ENCODE data around the gene WDR70.

WDR70 gene

DNA sequence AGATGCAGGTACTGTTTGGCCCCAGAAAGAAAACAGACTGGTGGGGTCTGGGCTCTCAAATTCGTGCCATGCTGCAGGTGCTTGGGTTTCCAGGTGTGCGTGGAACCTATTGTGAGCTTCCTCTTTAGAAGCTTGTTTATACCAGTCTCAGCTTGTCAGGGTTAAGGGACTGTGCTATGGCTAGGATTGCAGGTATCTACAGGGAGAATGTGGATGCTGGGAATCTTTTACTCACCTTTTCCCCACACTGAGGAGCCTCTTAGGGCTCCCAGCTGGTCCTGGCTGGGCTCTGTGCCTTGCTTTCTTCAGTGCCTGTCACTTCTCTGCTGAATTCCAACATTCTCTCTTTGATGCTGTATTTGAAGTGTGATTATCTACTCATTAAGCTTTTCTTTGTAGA is 111.8 kb downstream of the WDR70 start:
- Histone ChIP-seq H3K4me1 (ENCODE audit: control insufficient read depth in 2 of 2, insufficient read depth in 1 of 2, low read depth in 1 of 2, low read length in 2 of 2) (peaks cover 0 to 6% of the 10 kb centered on the region in 2 donors), H2BK120ac (ENCODE audit: low read depth, low read length) (no peak overlapping the region), H3K14ac (ENCODE audit: low read length) (peak overlapping the region; percentile 71), H2BK5ac (ENCODE audit: low read length) (no peak overlapping the region), H4K91ac (ENCODE audit: low read depth, low read length, poor library complexity) (no peak overlapping the region), H3K27me3 (ENCODE audit: control insufficient read depth in 3 of 3, insufficient read depth in 3 of 3, low read depth in 1 of 3, low read length in 3 of 3) (no peaks in the 10 kb centered on the region), H3K9ac (ENCODE audit: low read depth, low read length, poor library complexity) (no peak overlapping the region), H3K9me3 (replicated peaks in 1 of 2; ENCODE audit: control insufficient read depth in 2 of 2, insufficient read depth in 1 of 2, low read depth in 1 of 2, low read length in 2 of 2) (peaks cover 0 to 4% of the 10 kb centered on the region in 2 donors), H3K23ac (ENCODE audit: low read depth, low read length, poor library complexity) (no peak overlapping the region), H2BK12ac (ENCODE audit: low read length) (no peak overlapping the region), H3K4me3 (ENCODE audit: low read length in 2 of 2) (no peak overlapping the region), H3K79me1 (ENCODE audit: low read depth, low read length) (peaks cover 2% of the 10 kb centered on the region), H2BK15ac (ENCODE audit: low read length) (no peak overlapping the region), H2AFZ (ENCODE audit: low read length) (no peak overlapping the region), H2AK5ac (ENCODE audit: low read depth, low read length) (no peak overlapping the region), H3K4me2 (ENCODE audit: insufficient read depth, low read length, poor library complexity, severe bottlenecking) (no peak overlapping the region), H3K4ac (ENCODE audit: low read length) (no peak overlapping the region), H3K18ac (ENCODE audit: low read length) (no peak overlapping the region), H3K27ac (replicated peaks; ENCODE audit: low read length) (no peak overlapping the region), H4K8ac (ENCODE audit: low read depth, low read length) (no peak overlapping the region), H3K36me3 (replicated peaks in 1 of 2; ENCODE audit: control insufficient read depth in 2 of 2, insufficient read depth in 2 of 2, low read length in 2 of 2) (peaks cover 0 to 2% of the 10 kb centered on the region in 2 donors)
- no CpG with 5 or more reads among the region's 2 CpGs for WGBS, 2 donors (ENCODE audit: extremely low coverage in 2 of 2, insufficient read length in 2 of 2, insufficient replicate concordance in 1 of 2)
- DNase-seq (ENCODE audit: low spot score): no peak

GRCh38 chr5:37492778-37493555 is 113.8 kb downstream of the WDR70 start:
- Histone ChIP-seq H2BK5ac (ENCODE audit: low read length) (no peak overlapping the region), H3K79me1 (ENCODE audit: low read depth, low read length) (peaks cover 2% of the 10 kb centered on the region), H2BK15ac (ENCODE audit: low read length) (no peak overlapping the region), H3K9ac (ENCODE audit: low read depth, low read length, poor library complexity) (no peak overlapping the region), H3K27ac (replicated peaks; ENCODE audit: low read length) (no peak overlapping the region), H3K9me3 (replicated peaks in 1 of 2; ENCODE audit: control insufficient read depth in 2 of 2, insufficient read depth in 1 of 2, low read depth in 1 of 2, low read length in 2 of 2) (peaks cover 0 to 4% of the 10 kb centered on the region in 2 donors), H4K91ac (ENCODE audit: low read depth, low read length, poor library complexity) (no peak overlapping the region), H2BK120ac (ENCODE audit: low read depth, low read length) (no peak overlapping the region), H3K4ac (ENCODE audit: low read length) (no peak overlapping the region), H3K27me3 (ENCODE audit: control insufficient read depth in 3 of 3, insufficient read depth in 3 of 3, low read depth in 1 of 3, low read length in 3 of 3) (no peaks in the 10 kb centered on the region), H2AFZ (ENCODE audit: low read length) (no peak overlapping the region), H3K18ac (ENCODE audit: low read length) (no peak overlapping the region), H3K4me3 (ENCODE audit: low read length in 2 of 2) (no peak overlapping the region), H3K36me3 (replicated peaks in 1 of 2; ENCODE audit: control insufficient read depth in 2 of 2, insufficient read depth in 2 of 2, low read length in 2 of 2) (peaks cover 0 to 4% of the 10 kb centered on the region in 2 donors), H2AK5ac (ENCODE audit: low read depth, low read length) (no peak overlapping the region), H3K23ac (ENCODE audit: low read depth, low read length, poor library complexity) (no peak overlapping the region), H3K14ac (ENCODE audit: low read length) (peak overlapping the region; percentile 21), H3K4me2 (ENCODE audit: insufficient read depth, low read length, poor library complexity, severe bottlenecking) (no peak overlapping the region), H4K8ac (ENCODE audit: low read depth, low read length) (no peak overlapping the region), H2BK12ac (ENCODE audit: low read length) (no peak overlapping the region), H3K4me1 (ENCODE audit: control insufficient read depth in 2 of 2, insufficient read depth in 1 of 2, low read depth in 1 of 2, low read length in 2 of 2) (peaks cover 0 to 6% of the 10 kb centered on the region in 2 donors)
- no CpG with 5 or more reads among the region's 2 CpGs for WGBS, 2 donors (ENCODE audit: extremely low coverage in 2 of 2, insufficient read length in 2 of 2, insufficient replicate concordance in 1 of 2)
- DNase-seq (ENCODE audit: low spot score): no peak

DNA sequence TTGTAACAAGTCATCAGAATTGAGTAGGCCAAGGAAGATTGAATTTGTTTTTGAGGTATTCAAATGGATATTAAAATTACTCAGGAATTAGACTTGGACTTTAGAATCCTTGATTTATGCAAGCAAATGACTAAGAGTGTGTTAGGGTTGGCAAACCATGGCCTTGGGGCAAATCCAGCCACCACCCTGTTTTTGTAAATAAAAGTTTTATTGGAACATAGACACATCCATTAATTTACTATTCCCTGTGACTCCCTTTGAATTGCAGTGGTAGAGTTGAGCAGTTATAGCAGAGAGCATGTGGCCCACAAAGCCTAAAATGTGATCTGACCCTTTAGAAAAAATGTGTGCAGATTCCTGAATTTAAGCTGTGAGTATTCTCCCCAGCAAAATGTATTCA is 115.6 kb downstream of the WDR70 start:
- peaks cover 0 to 4% of the 10 kb centered on the region in 2 donors for H3K9me3 ChIP-seq (replicated peaks in 1 of 2; ENCODE audit: control insufficient read depth in 2 of 2, insufficient read depth in 1 of 2, low read depth in 1 of 2, low read length in 2 of 2)
- peaks cover 0 to 6% of the 10 kb centered on the region in 2 donors for H3K4me1 ChIP-seq (ENCODE audit: control insufficient read depth in 2 of 2, insufficient read depth in 1 of 2, low read depth in 1 of 2, low read length in 2 of 2)
- H3K4me3 ChIP-seq (ENCODE audit: low read length in 2 of 2): no peak overlapping the region
- H2BK120ac ChIP-seq (ENCODE audit: low read depth, low read length): no peak overlapping the region
- no peak overlapping the region for H2BK5ac ChIP-seq (ENCODE audit: low read length)
- H3K23ac ChIP-seq (ENCODE audit: low read depth, low read length, poor library complexity): no peak overlapping the region
- H3K4ac ChIP-seq (ENCODE audit: low read length): no peak overlapping the region
- no peak overlapping the region for H3K27ac ChIP-seq (replicated peaks; ENCODE audit: low read length)
- H3K14ac ChIP-seq (ENCODE audit: low read length): no peak overlapping the region
- no peak overlapping the region for H4K91ac ChIP-seq (ENCODE audit: low read depth, low read length, poor library complexity)
- peaks cover 2% of the 10 kb centered on the region for H3K79me1 ChIP-seq (ENCODE audit: low read depth, low read length)
- H2AFZ ChIP-seq (ENCODE audit: low read length): no peak overlapping the region
- H2BK12ac ChIP-seq (ENCODE audit: low read length): no peak overlapping the region
- no peaks in the 10 kb centered on the region for H3K27me3 ChIP-seq (ENCODE audit: control insufficient read depth in 3 of 3, insufficient read depth in 3 of 3, low read depth in 1 of 3, low read length in 3 of 3)
- H3K4me2 ChIP-seq (ENCODE audit: insufficient read depth, low read length, poor library complexity, severe bottlenecking): no peak overlapping the region
- no peak overlapping the region for H2BK15ac ChIP-seq (ENCODE audit: low read length)
- peaks cover 0 to 4% of the 10 kb centered on the region in 2 donors for H3K36me3 ChIP-seq (replicated peaks in 1 of 2; ENCODE audit: control insufficient read depth in 2 of 2, insufficient read depth in 2 of 2, low read length in 2 of 2)
- no peak overlapping the region for H3K9ac ChIP-seq (ENCODE audit: low read depth, low read length, poor library complexity)
- H3K18ac ChIP-seq (ENCODE audit: low read length): no peak overlapping the region
- H2AK5ac ChIP-seq (ENCODE audit: low read depth, low read length): no peak overlapping the region
- H4K8ac ChIP-seq (ENCODE audit: low read depth, low read length): no peak overlapping the region
- no peak for DNase-seq (ENCODE audit: low spot score)

GRCh38 chr5:37495210-37495609 is 116.1 kb downstream of the WDR70 start:
- no peak overlapping the region for H3K27ac ChIP-seq (replicated peaks; ENCODE audit: low read length)
- H4K91ac ChIP-seq (ENCODE audit: low read depth, low read length, poor library complexity): no peak overlapping the region
- no peak overlapping the region for H2BK5ac ChIP-seq (ENCODE audit: low read length)
- H3K4me2 ChIP-seq (ENCODE audit: insufficient read depth, low read length, poor library complexity, severe bottlenecking): no peak overlapping the region
- H3K4me3 ChIP-seq (ENCODE audit: low read length in 2 of 2): no peak overlapping the region
- no peaks in the 10 kb centered on the region for H3K27me3 ChIP-seq (ENCODE audit: control insufficient read depth in 3 of 3, insufficient read depth in 3 of 3, low read depth in 1 of 3, low read length in 3 of 3)
- no peak overlapping the region for H2AK5ac ChIP-seq (ENCODE audit: low read depth, low read length)
- H3K36me3 ChIP-seq (replicated peaks in 1 of 2; ENCODE audit: control insufficient read depth in 2 of 2, insufficient read depth in 2 of 2, low read length in 2 of 2): peaks cover 0 to 4% of the 10 kb centered on the region in 2 donors
- no CpG with 5 or more reads among the region's 2 CpGs for WGBS, 2 donors (ENCODE audit: extremely low coverage in 2 of 2, insufficient read length in 2 of 2, insufficient replicate concordance in 1 of 2)
- no peak overlapping the region for H3K9ac ChIP-seq (ENCODE audit: low read depth, low read length, poor library complexity)
- no peak overlapping the region for H2AFZ ChIP-seq (ENCODE audit: low read length)
- H3K4ac ChIP-seq (ENCODE audit: low read length): no peak overlapping the region
- no peak overlapping the region for H4K8ac ChIP-seq (ENCODE audit: low read depth, low read length)
- no peak overlapping the region for H3K23ac ChIP-seq (ENCODE audit: low read depth, low read length, poor library complexity)
- peaks cover 0 to 4% of the 10 kb centered on the region in 2 donors for H3K9me3 ChIP-seq (replicated peaks in 1 of 2; ENCODE audit: control insufficient read depth in 2 of 2, insufficient read depth in 1 of 2, low read depth in 1 of 2, low read length in 2 of 2)
- H3K18ac ChIP-seq (ENCODE audit: low read length): no peak overlapping the region
- no peak overlapping the region for H2BK120ac ChIP-seq (ENCODE audit: low read depth, low read length)
- no peak overlapping the region for H2BK12ac ChIP-seq (ENCODE audit: low read length)
- H2BK15ac ChIP-seq (ENCODE audit: low read length): no peak overlapping the region
- peaks cover 2% of the 10 kb centered on the region for H3K79me1 ChIP-seq (ENCODE audit: low read depth, low read length)
- no peak overlapping the region for H3K14ac ChIP-seq (ENCODE audit: low read length)
- DNase-seq (ENCODE audit: low spot score): no peak
- H3K4me1 ChIP-seq (ENCODE audit: control insufficient read depth in 2 of 2, insufficient read depth in 1 of 2, low read depth in 1 of 2, low read length in 2 of 2): peaks cover 0 to 6% of the 10 kb centered on the region in 2 donors

All from neuronal stem cell (in vitro differentiated cells).